Karpas-422 (cell line): Measurements from ENCODE around the gene UTY. TPM values are rescaled to one million over a fixed set of nuclear protein-coding genes. Genes with fewer than 3 reads are reported as not detected.

Experiments used
- DNase-seq: peaks from one replicate; pipeline ENCODE4 v3.0.0-alpha.2; 2015
- H2AFZ ChIP-seq: fragments of 200-600 bp; sonication (generic); 2 replicates; pipeline ENCODE4 v1.6.1; 2014; ENCODE audit warnings: antibody characterized with exemption, low read length, mixed read lengths
- H3K27ac ChIP-seq: fragments of 200-600 bp; sonication (generic); 2 replicates; pipeline ENCODE4 v1.5.1; 2014; ENCODE audit warnings: mild to moderate bottlenecking, low read length, moderate library complexity
- H3K27me3 ChIP-seq: fragments of 200-600 bp; sonication (generic); 2 replicates; pipeline ENCODE4 v1.6.1; 2014; ENCODE audit warnings: low read length, mixed read lengths
- H3K36me3 ChIP-seq: fragments of 200-600 bp; sonication (generic); 2 replicates; pipeline ENCODE4 v1.6.1; 2014; ENCODE audit warnings: low read length, mixed read lengths; ENCODE audit not compliant: insufficient read depth
- H3K4me1 ChIP-seq: fragments of 200-600 bp; sonication (generic); 2 replicates; pipeline ENCODE4 v1.6.1; 2014; ENCODE audit warnings: mild to moderate bottlenecking, low read length, mixed read lengths
- H3K4me2 ChIP-seq: fragments of 200-600 bp; sonication (generic); 2 replicates; pipeline ENCODE4 v1.6.1; 2014; ENCODE audit warnings: low read length, low read depth, mild to moderate bottlenecking; ENCODE audit not compliant: poor library complexity, severe bottlenecking
- H3K4me3 ChIP-seq: fragments of 200-600 bp; sonication (generic); 2 replicates; pipeline ENCODE4 v1.5.1; 2014; ENCODE audit warnings: mild to moderate bottlenecking, antibody characterized with exemption, low read length, mixed read lengths
- H3K79me2 ChIP-seq: fragments of 200-600 bp; sonication (generic); 2 replicates; pipeline ENCODE4 v1.6.1; 2014; ENCODE audit warnings: mild to moderate bottlenecking, low read length, mixed read lengths
- H3K9ac ChIP-seq: fragments of 200-600 bp; sonication (generic); 2 replicates; pipeline ENCODE4 v1.6.0; 2014; ENCODE audit warnings: low read length
- H3K9me2 ChIP-seq: fragments of 200-600 bp; sonication (generic), shearing (Covaris generic); replicated peaks from 2 replicates; pipeline ENCODE4 v1.6.0; 2014; ENCODE audit warnings: mild to moderate bottlenecking, low read length, moderate library complexity; ENCODE audit not compliant: insufficient read depth
- H3K9me3 ChIP-seq: fragments of 300-700, 200-600 bp; sonication (generic); 2 replicates; pipeline ENCODE4 v1.6.1; 2014; ENCODE audit warnings: low read length, mixed read lengths
- H4K20me1 ChIP-seq: fragments of 200-600 bp; sonication (generic); 2 replicates; pipeline ENCODE4 v1.6.1; 2014; ENCODE audit warnings: mild to moderate bottlenecking, antibody characterized with exemption, low read length, low read depth; ENCODE audit not compliant: insufficient read depth
- total RNA-seq: library from RNA; depleted of rRNA; stranded (reverse); fragments of >200 nt; shearing (Covaris generic); gene quantifications from 2 replicates; pipeline ENCODE4 v1.2.3, GENCODE V29; 2014; ENCODE audit warnings: low replicate concordance

UTY gene
- total RNA-seq, 1 experiment from 2014 or later, result not detected

DNA sequence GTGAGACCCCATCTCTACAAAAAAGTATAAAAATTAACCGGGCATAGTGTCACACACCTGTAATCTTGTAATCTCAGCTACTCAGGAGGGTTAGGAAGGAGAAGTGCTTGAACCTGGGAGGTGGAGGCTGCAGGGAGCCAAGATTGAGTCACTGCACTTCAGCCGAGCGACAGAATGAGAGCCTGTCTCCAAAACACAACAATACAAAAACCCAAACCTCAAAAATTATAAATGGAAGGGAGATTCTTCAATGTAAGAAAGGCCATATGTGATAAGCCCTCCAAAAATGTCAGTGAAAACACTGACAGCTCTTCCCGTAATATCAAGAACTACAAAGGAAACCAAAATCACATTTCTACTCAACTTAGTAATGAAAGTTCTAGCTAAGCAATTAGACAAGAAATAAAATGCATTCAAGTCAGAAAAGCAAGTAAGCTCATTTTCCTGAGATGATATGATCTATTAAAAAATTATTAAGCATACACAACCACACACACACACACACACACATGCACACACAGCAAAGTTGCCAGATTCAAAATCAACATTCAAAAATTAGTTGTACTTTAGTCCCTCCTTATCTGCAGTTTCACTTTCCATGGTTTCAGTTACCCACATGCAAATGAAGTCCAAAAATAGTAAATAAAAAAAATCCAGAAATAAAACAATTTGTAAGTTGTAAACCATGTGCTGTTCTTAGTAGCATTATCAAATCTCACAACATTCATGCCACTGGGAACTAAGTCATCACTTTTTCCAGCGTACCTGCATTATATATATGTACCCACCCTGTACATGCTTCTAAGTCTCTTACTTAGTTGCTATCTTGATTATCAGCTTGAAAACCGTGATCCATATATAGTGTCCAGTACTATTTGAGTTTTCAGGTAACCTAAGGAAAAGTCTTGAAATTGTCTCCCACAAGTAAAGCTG lies 108.7 kb downstream of the UTY start:
- no peak overlapping the region for H3K27ac ChIP-seq
- H3K4me2 ChIP-seq, result no peak overlapping the region
- no peak overlapping the region for H3K4me3 ChIP-seq
- no peak overlapping the region for H2AFZ ChIP-seq
- no peaks in the 10 kb centered on the region for H4K20me1 ChIP-seq
- H3K9ac ChIP-seq, result no peak overlapping the region
- H3K9me3 ChIP-seq, result no peaks in the 10 kb centered on the region
- no peaks in the 10 kb centered on the region for H3K79me2 ChIP-seq
- no peaks in the 10 kb centered on the region for H3K4me1 ChIP-seq
- H3K9me2 ChIP-seq, result no peaks in the 10 kb centered on the region
- H3K36me3 ChIP-seq, result no peaks in the 10 kb centered on the region
- H3K27me3 ChIP-seq, result no peaks in the 10 kb centered on the region
- DNase-seq, result no peak

GRCh38 chrY:13370245-13370644 lies 109.6 kb downstream of the UTY start:
- no peak for DNase-seq
- Histone ChIP-seq H3K4me2 (no peak overlapping the region), H2AFZ (no peak overlapping the region), H3K9me2 (no peaks in the 10 kb centered on the region), H3K9ac (no peak overlapping the region), H3K27ac (no peak overlapping the region), H4K20me1 (no peaks in the 10 kb centered on the region), H3K9me3 (no peaks in the 10 kb centered on the region), H3K4me1 (no peaks in the 10 kb centered on the region), H3K4me3 (no peak overlapping the region), H3K79me2 (no peaks in the 10 kb centered on the region), H3K36me3 (no peaks in the 10 kb centered on the region), H3K27me3 (no peaks in the 10 kb centered on the region)

DNA sequence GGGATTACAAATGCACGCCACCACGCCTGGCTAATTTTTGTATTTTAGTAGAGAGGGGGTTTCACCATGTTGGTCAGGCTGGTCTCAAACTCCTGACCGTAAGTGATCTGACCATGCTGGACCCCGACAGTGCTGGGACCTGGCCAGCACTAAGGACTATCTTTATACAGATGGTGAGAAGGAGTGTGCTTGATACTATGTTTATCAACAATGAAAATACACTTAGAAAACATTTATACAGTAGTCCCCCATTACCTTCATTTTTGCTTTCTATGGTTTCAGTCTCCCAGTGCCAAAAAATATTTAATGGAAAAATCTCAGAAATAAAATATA lies 111.4 kb downstream of the UTY start:
- Histone ChIP-seq H3K4me1 (no peaks in the 10 kb centered on the region), H3K9me2 (no peaks in the 10 kb centered on the region), H3K9me3 (no peaks in the 10 kb centered on the region), H2AFZ (no peak overlapping the region), H4K20me1 (no peaks in the 10 kb centered on the region), H3K4me2 (no peak overlapping the region), H3K27ac (no peak overlapping the region), H3K79me2 (no peaks in the 10 kb centered on the region), H3K36me3 (no peaks in the 10 kb centered on the region), H3K4me3 (no peak overlapping the region), H3K27me3 (no peaks in the 10 kb centered on the region), H3K9ac (no peak overlapping the region)
- no peak for DNase-seq

- H3K9me2 ChIP-seq, result no peaks in the 10 kb centered on the region
- no peak overlapping the region for H3K27ac ChIP-seq
- H3K79me2 ChIP-seq, result no peaks in the 10 kb centered on the region
- H3K9me3 ChIP-seq, result no peaks in the 10 kb centered on the region
- no peaks in the 10 kb centered on the region for H3K27me3 ChIP-seq
- no peaks in the 10 kb centered on the region for H4K20me1 ChIP-seq
- no peak overlapping the region for H3K9ac ChIP-seq
- no peaks in the 10 kb centered on the region for H3K4me1 ChIP-seq
- H3K4me3 ChIP-seq, result no peak overlapping the region
- DNase-seq, result no peak
- no peak overlapping the region for H3K4me2 ChIP-seq
- H3K36me3 ChIP-seq, result no peaks in the 10 kb centered on the region
- no peak overlapping the region for H2AFZ ChIP-seq
Observed at GRCh38 chrY:13363641-13364040, 116.2 kb downstream of the UTY start.

- H2AFZ ChIP-seq, result no peak overlapping the region
- no peaks in the 10 kb centered on the region for H3K9me2 ChIP-seq
- no peaks in the 10 kb centered on the region for H4K20me1 ChIP-seq
- H3K36me3 ChIP-seq, result no peaks in the 10 kb centered on the region
- no peak overlapping the region for H3K4me3 ChIP-seq
- no peaks in the 10 kb centered on the region for H3K9me3 ChIP-seq
- DNase-seq, result no peak
- no peaks in the 10 kb centered on the region for H3K27me3 ChIP-seq
- no peaks in the 10 kb centered on the region for H3K79me2 ChIP-seq
- no peak overlapping the region for H3K4me2 ChIP-seq
- H3K9ac ChIP-seq, result no peak overlapping the region
- no peak overlapping the region for H3K27ac ChIP-seq
- no peaks in the 10 kb centered on the region for H3K4me1 ChIP-seq
Observed at GRCh38 chrY:13362662-13363061, 117.2 kb downstream of the UTY start.

DNA sequence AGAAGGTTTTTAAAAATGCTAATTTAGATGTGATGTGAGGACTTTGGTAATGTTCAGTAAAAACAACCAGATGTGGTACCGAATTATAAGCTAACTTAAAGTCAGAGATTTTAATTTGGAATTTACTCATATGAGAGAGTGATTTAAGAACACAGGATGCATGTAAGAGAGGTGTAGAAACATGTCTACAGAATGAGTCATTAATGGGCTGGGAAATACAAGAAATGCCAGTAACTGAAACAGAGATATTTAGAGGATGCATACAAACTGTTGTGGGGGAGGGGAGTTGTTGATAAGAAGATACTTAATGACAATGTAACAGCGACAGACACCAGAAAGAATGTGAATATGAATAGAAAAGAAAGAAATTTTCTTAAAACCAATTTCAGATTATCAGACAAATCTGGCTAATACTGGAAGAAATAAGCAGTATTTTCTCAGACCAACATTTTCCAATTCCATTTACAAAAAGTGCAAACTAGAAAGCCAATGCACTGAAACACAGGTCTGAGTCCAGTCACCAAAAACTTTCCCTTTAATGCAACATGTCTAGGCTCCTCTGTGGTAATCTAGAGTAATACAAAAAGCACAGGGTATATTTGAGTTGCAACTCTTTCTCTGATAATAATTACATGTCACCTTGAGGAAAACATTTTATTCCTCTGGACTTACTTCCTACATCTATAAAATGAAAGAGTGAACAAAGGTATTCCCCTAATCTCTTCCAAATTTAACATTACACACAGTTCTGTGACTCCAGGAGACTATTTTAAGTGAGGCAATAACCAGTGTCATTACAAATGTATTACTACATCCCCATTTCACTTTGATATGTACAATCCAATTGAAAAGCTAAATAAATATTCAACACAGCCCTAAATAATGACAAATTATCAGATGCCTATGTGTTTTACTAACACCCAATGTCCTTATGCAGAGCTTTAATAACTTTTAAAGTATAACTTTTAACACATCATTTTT lies 117.9 kb downstream of the UTY start:
- no peak for DNase-seq
- H3K27me3 ChIP-seq, result no peaks in the 10 kb centered on the region
- H3K9ac ChIP-seq, result no peak overlapping the region
- H3K79me2 ChIP-seq, result no peaks in the 10 kb centered on the region
- no peak overlapping the region for H3K27ac ChIP-seq
- no peaks in the 10 kb centered on the region for H3K9me2 ChIP-seq
- no peak overlapping the region for H3K4me2 ChIP-seq
- no peak overlapping the region for H2AFZ ChIP-seq
- no peaks in the 10 kb centered on the region for H3K4me1 ChIP-seq
- no peaks in the 10 kb centered on the region for H3K9me3 ChIP-seq
- no peaks in the 10 kb centered on the region for H4K20me1 ChIP-seq
- no peak overlapping the region for H3K4me3 ChIP-seq
- H3K36me3 ChIP-seq, result no peaks in the 10 kb centered on the region

DNA sequence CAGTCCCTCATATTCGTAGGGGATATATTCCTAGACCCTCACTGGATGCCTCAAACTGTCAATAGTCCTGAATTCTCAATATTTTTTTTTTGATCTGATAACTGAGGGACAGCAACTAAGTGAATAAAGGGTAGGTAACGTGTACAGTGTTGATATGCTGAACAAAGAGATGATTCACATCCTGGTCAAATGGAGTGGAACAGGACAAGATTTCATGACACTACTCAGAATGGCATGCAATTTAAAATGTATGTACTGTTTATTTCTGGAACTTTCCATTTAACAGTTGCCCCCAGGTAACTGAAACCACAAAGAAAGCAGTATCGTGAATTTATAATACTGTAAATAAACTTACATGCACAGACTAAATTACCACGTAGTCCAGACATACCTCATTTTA lies 128.4 kb downstream of the UTY start:
- Histone ChIP-seq H3K9ac (no peak overlapping the region), H2AFZ (no peak overlapping the region), H3K27ac (no peak overlapping the region), H3K4me2 (no peak overlapping the region), H3K4me3 (no peak overlapping the region), H3K9me3 (no peaks in the 10 kb centered on the region), H3K9me2 (no peaks in the 10 kb centered on the region), H3K27me3 (no peaks in the 10 kb centered on the region), H3K79me2 (no peaks in the 10 kb centered on the region), H3K4me1 (no peaks in the 10 kb centered on the region), H3K36me3 (no peaks in the 10 kb centered on the region), H4K20me1 (no peaks in the 10 kb centered on the region)
- no peak for DNase-seq

GRCh38 chrY:13347106-13347505 lies 132.7 kb downstream of the UTY start:
- no peak overlapping the region for H3K4me3 ChIP-seq
- no peaks in the 10 kb centered on the region for H3K9me2 ChIP-seq
- H3K9me3 ChIP-seq, result no peaks in the 10 kb centered on the region
- no peaks in the 10 kb centered on the region for H3K4me1 ChIP-seq
- H3K4me2 ChIP-seq, result no peak overlapping the region
- DNase-seq, result no peak
- no peaks in the 10 kb centered on the region for H4K20me1 ChIP-seq
- no peak overlapping the region for H2AFZ ChIP-seq
- no peaks in the 10 kb centered on the region for H3K36me3 ChIP-seq
- H3K27me3 ChIP-seq, result no peaks in the 10 kb centered on the region
- no peak overlapping the region for H3K9ac ChIP-seq
- no peak overlapping the region for H3K27ac ChIP-seq
- no peaks in the 10 kb centered on the region for H3K79me2 ChIP-seq
